ENCODE measurements around the gene FBXO46.

FBXO46 gene

DNA sequence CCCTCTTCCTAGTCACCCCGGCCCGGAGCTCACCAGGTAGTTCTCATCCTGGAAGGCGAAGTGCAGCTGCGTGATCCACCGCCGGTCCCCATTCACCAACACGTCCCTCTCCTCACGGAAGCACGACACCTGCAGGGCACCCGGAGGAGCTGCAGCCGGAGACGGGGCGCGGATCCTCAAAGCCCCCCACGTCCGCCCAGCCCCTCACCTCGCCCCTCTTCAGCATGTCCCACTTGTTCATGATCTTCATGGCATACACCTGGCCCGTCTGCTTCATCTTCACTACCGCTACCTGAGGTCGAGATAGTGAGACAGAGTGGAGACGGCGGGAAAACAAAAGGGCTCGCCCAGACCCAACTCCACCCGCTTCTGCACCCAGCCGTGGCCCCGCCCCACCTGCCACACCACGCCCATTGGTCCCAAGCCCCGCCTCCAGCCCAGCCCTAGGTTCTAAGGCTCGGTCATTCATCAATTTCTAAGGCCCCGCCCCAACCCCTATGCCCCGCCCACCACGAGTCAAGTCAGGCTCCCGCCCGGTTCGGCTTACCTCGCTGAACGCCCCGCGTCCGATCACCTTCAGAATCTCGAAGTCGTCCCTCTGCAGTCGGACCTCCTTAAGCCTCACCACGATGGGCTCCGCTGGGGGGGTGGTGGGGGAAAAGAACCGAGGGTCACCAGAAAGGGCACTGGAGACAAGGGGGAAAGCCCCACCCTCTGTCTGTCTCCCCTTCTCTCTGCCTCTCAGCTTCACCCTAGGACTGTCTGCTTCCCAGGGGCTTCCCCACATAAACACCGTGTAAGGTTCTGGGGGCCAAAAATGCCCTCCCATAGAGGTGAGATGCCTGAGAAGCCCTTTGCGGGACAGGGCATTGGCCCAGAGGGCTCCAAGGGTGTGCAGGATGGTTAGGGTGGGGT lies 48.8 kb upstream of the FBXO46 start (continued):
- peak; percentile 70 for TF ChIP-seq SP2 (tag by site-specific recombination; IDR thresholded peaks at IDR 0.05)
- TF ChIP-seq, protein P1, sequence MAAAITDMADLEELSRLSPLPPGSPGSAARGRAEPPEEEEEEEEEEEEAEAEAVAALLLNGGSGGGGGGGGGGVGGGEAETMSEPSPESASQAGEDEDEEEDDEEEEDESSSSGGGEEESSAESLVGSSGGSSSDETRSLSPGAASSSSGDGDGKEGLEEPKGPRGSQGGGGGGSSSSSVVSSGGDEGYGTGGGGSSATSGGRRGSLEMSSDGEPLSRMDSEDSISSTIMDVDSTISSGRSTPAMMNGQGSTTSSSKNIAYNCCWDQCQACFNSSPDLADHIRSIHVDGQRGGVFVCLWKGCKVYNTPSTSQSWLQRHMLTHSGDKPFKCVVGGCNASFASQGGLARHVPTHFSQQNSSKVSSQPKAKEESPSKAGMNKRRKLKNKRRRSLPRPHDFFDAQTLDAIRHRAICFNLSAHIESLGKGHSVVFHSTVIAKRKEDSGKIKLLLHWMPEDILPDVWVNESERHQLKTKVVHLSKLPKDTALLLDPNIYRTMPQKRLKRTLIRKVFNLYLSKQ (tag by site-specific recombination; IDR thresholded peaks at IDR 0.05; ENCODE audit: borderline replicate concordance), result no peak
- TF ChIP-seq ZNF404 (tag by site-specific recombination; IDR thresholded peaks at IDR 0.05), result no peak
- 0 out of 2 replicates have a peak, but pooled peaks have one; percentile 6 for TF ChIP-seq ZBTB48 (tag by site-specific recombination; IDR thresholded peaks at IDR 0.05)
- no peak for TF ChIP-seq ZNF549 (tag by site-specific recombination; IDR thresholded peaks at IDR 0.05)
- TF ChIP-seq ZNF596 (tag by site-specific recombination; IDR thresholded peaks at IDR 0.05), result no peak
- TF ChIP-seq ZNF2 (tag by site-specific recombination; IDR thresholded peaks at IDR 0.05), result no peak
- 0 out of 2 replicates have a peak, but pooled peaks have one; percentile 16 for TF ChIP-seq KLF10 (tag by site-specific recombination; IDR thresholded peaks at IDR 0.05)
- TF ChIP-seq ZBTB17 (tag by site-specific recombination; IDR thresholded peaks at IDR 0.05), result no peak
- no peak for TF ChIP-seq ZNF155 (tag by site-specific recombination; IDR thresholded peaks at IDR 0.05)
- peak; percentile 69 for TF ChIP-seq SP3 (tag by site-specific recombination; IDR thresholded peaks at IDR 0.05)
- TF ChIP-seq ZNF548 (tag by site-specific recombination; IDR thresholded peaks at IDR 0.05), result no peak
- TF ChIP-seq, protein P2, sequence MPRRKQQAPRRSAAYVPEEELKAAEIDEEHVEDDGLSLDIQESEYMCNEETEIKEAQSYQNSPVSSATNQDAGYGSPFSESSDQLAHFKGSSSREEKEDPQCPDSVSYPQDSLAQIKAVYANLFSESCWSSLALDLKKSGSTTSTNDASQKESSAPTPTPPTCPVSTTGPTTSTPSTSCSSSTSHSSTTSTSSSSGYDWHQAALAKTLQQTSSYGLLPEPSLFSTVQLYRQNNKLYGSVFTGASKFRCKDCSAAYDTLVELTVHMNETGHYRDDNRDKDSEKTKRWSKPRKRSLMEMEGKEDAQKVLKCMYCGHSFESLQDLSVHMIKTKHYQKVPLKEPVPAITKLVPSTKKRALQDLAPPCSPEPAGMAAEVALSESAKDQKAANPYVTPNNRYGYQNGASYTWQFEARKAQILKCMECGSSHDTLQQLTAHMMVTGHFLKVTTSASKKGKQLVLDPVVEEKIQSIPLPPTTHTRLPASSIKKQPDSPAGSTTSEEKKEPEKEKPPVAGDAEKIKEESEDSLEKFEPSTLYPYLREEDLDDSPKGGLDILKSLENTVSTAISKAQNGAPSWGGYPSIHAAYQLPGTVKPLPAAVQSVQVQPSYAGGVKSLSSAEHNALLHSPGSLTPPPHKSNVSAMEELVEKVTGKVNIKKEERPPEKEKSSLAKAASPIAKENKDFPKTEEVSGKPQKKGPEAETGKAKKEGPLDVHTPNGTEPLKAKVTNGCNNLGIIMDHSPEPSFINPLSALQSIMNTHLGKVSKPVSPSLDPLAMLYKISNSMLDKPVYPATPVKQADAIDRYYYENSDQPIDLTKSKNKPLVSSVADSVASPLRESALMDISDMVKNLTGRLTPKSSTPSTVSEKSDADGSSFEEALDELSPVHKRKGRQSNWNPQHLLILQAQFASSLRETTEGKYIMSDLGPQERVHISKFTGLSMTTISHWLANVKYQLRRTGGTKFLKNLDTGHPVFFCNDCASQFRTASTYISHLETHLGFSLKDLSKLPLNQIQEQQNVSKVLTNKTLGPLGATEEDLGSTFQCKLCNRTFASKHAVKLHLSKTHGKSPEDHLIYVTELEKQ (tag by site-specific recombination; IDR thresholded peaks at IDR 0.05; ENCODE audit: borderline replicate concordance), result no peak
- TF ChIP-seq, protein P3, sequence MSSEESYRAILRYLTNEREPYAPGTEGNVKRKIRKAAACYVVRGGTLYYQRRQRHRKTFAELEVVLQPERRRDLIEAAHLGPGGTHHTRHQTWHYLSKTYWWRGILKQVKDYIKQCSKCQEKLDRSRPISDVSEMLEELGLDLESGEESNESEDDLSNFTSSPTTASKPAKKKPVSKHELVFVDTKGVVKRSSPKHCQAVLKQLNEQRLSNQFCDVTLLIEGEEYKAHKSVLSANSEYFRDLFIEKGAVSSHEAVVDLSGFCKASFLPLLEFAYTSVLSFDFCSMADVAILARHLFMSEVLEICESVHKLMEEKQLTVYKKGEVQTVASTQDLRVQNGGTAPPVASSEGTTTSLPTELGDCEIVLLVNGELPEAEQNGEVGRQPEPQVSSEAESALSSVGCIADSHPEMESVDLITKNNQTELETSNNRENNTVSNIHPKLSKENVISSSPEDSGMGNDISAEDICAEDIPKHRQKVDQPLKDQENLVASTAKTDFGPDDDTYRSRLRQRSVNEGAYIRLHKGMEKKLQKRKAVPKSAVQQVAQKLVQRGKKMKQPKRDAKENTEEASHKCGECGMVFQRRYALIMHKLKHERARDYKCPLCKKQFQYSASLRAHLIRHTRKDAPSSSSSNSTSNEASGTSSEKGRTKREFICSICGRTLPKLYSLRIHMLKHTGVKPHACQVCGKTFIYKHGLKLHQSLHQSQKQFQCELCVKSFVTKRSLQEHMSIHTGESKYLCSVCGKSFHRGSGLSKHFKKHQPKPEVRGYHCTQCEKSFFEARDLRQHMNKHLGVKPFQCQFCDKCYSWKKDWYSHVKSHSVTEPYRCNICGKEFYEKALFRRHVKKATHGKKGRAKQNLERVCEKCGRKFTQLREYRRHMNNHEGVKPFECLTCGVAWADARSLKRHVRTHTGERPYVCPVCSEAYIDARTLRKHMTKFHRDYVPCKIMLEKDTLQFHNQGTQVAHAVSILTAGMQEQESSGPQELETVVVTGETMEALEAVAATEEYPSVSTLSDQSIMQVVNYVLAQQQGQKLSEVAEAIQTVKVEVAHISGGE (tag by site-specific recombination; conservative IDR thresholded peaks at IDR 0.05; ENCODE audit: low read depth), result no peak
- no peak for TF ChIP-seq ZNF654 (tag by site-specific recombination; IDR thresholded peaks at IDR 0.05; ENCODE audit: low read depth)
- TF ChIP-seq ZNF138 (tag by site-specific recombination; IDR thresholded peaks at IDR 0.05; ENCODE audit: borderline replicate concordance), result 0 out of 2 replicates have a peak, but pooled peaks have one; percentile 2
- TF ChIP-seq ZNF571 (tag by site-specific recombination; IDR thresholded peaks at IDR 0.05), result no peak
- TF ChIP-seq KLF8 (tag by site-specific recombination; IDR thresholded peaks at IDR 0.05), result peak; percentile 73; the same call in 1 of the 2 replicates
- TF ChIP-seq ZNF776 (tag by site-specific recombination; IDR thresholded peaks at IDR 0.05; ENCODE audit: borderline replicate concordance), result no peak
- TF ChIP-seq ZNF624 (tag by site-specific recombination; IDR thresholded peaks at IDR 0.05), result no peak
- TF ChIP-seq, protein P4, sequence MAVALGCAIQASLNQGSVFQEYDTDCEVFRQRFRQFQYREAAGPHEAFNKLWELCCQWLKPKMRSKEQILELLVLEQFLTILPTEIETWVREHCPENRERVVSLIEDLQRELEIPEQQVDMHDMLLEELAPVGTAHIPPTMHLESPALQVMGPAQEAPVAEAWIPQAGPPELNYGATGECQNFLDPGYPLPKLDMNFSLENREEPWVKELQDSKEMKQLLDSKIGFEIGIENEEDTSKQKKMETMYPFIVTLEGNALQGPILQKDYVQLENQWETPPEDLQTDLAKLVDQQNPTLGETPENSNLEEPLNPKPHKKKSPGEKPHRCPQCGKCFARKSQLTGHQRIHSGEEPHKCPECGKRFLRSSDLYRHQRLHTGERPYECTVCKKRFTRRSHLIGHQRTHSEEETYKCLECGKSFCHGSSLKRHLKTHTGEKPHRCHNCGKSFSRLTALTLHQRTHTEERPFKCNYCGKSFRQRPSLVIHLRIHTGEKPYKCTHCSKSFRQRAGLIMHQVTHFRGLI (tag by site-specific recombination; IDR thresholded peaks at IDR 0.05), result no peak
- peak; percentile 44; the same call in 1 of the 2 replicates for TF ChIP-seq ZNF600 (tag by site-specific recombination; IDR thresholded peaks at IDR 0.05)
- TF ChIP-seq, protein P5, sequence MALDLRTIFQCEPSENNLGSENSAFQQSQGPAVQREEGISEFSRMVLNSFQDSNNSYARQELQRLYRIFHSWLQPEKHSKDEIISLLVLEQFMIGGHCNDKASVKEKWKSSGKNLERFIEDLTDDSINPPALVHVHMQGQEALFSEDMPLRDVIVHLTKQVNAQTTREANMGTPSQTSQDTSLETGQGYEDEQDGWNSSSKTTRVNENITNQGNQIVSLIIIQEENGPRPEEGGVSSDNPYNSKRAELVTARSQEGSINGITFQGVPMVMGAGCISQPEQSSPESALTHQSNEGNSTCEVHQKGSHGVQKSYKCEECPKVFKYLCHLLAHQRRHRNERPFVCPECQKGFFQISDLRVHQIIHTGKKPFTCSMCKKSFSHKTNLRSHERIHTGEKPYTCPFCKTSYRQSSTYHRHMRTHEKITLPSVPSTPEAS (tag by site-specific recombination; IDR thresholded peaks at IDR 0.05), result no peak
- TF ChIP-seq, protein P6, sequence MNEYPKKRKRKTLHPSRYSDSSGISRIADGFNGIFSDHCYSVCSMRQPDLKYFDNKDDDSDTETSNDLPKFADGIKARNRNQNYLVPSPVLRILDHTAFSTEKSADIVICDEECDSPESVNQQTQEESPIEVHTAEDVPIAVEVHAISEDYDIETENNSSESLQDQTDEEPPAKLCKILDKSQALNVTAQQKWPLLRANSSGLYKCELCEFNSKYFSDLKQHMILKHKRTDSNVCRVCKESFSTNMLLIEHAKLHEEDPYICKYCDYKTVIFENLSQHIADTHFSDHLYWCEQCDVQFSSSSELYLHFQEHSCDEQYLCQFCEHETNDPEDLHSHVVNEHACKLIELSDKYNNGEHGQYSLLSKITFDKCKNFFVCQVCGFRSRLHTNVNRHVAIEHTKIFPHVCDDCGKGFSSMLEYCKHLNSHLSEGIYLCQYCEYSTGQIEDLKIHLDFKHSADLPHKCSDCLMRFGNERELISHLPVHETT (tag by site-specific recombination; IDR thresholded peaks at IDR 0.05), result no peak
- peak; percentile 64 for TF ChIP-seq KLF9 (tag by site-specific recombination; IDR thresholded peaks at IDR 0.05; ENCODE audit: low read depth)

Measured in HEK293 (cell line).